HEK293T (cell line): Measurements from ENCODE around the gene PRKAA2.

Source experiments
- ELF4 ChIP-seq: fragments of 450-650 bp; IDR thresholded peaks from 2 replicates; pipeline ENCODE4 v1.6.1; 2017; ENCODE audit warnings: antibody characterized with exemption
- FOXA1 ChIP-seq: fragments of 450-650 bp; IDR thresholded peaks from 2 replicates; pipeline ENCODE4 v1.6.1; 2016; ENCODE audit warnings: mild to moderate bottlenecking
- FOXK2 ChIP-seq: fragments of 450-650 bp; IDR thresholded peaks from 2 replicates; pipeline ENCODE4 v1.6.1; 2016; ENCODE audit warnings: mild to moderate bottlenecking
- FOXM1 ChIP-seq: fragments of 450-650 bp; IDR thresholded peaks from 2 replicates; pipeline ENCODE4 v1.6.1; 2017; ENCODE audit warnings: mild to moderate bottlenecking, borderline replicate concordance
- HDGF ChIP-seq: fragments of 450-650 bp; IDR thresholded peaks from 2 replicates; pipeline ENCODE4 v1.6.1; 2017; ENCODE audit warnings: antibody characterized with exemption, borderline replicate concordance
- SP1 ChIP-seq: fragments of 450-650 bp; IDR thresholded peaks from 2 replicates; pipeline ENCODE4 v1.6.1; 2017

DNA sequence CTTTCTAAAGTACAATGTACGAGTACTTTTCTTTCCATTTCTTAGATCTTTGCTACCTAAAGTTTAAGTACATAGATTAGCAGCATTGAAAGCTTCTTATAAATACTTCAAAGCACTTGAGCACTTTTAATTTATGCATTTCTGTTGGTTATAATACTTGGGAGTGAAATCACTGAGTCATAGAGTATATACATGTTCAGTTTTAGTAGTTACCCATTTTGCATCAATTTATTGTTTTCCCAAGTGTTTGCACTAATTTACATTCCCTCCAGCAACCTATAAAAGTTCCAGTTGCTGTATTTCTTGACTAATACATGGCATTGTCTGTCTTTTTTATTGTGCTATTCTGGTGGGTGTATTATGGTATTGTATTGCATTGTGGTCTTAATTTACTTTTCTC lies 20.3 kb downstream of the PRKAA2 start:
- TF ChIP-seq SP1 (no peak), ELF4 (no peak), FOXA1 (no peak), FOXM1 (no peak), HDGF (no peak), FOXK2 (no peak)
